Glutamatergic neuron (in vitro differentiated cells): Measurements from ENCODE around the gene SDHB. TPM values are rescaled to one million over a fixed set of nuclear protein-coding genes. Genes with fewer than 3 reads are reported as not detected.

Experiments used
- DNase-seq: peaks from one replicate; pipeline ENCODE4 v3.0.0; 2022
- H3K27ac Mint-ChIP-seq: one replicate; pipeline ENCODE4 v1.8.0; 2020; ENCODE audit warnings: mild to moderate bottlenecking, mixed read lengths, inconsistent platforms; ENCODE audit not compliant: unreplicated experiment
- H3K27me3 Mint-ChIP-seq: one replicate; pipeline ENCODE4 v1.8.0; 2020; ENCODE audit warnings: mild to moderate bottlenecking, moderate library complexity, mixed read lengths, inconsistent platforms; ENCODE audit not compliant: unreplicated experiment
- H3K36me3 Mint-ChIP-seq: one replicate; pipeline ENCODE4 v1.8.0; 2020; ENCODE audit warnings: mild to moderate bottlenecking, mixed read lengths, inconsistent platforms; ENCODE audit not compliant: unreplicated experiment
- H3K4me1 Mint-ChIP-seq: one replicate; pipeline ENCODE4 v1.8.0; 2020; ENCODE audit warnings: mild to moderate bottlenecking, low read depth, mixed read lengths, inconsistent platforms; ENCODE audit not compliant: unreplicated experiment
- H3K4me3 Mint-ChIP-seq: one replicate; pipeline ENCODE4 v1.8.0; 2020; ENCODE audit warnings: mild to moderate bottlenecking, mixed read lengths, inconsistent platforms; ENCODE audit not compliant: unreplicated experiment
- H3K9me3 Mint-ChIP-seq: one replicate; pipeline ENCODE4 v1.8.0; 2020; ENCODE audit warnings: mild to moderate bottlenecking, moderate library complexity, mixed read lengths, inconsistent platforms; ENCODE audit not compliant: unreplicated experiment
- total RNA-seq: library from RNA; stranded (reverse); fragmentation: NEBNext Ultra II Directional; extraction: Animal tissue kit (Norgen Biotek cat#: 25700); gene quantifications from one replicate; pipeline ENCODE4 v1.2.1, GENCODE V29; 2021; ENCODE audit not compliant: unreplicated experiment
- TF ChIP-seq, protein P1 (sequence below): fragments of 200-600 bp; sonication (generic); IDR thresholded peaks from one replicate; pipeline ENCODE4 v1.5.0; 2021; ENCODE audit not compliant: partially characterized antibody, unreplicated experiment

The SDHB gene
- total RNA-seq, 1 donor from 2014 or later: 58.9 TPM

DNA sequence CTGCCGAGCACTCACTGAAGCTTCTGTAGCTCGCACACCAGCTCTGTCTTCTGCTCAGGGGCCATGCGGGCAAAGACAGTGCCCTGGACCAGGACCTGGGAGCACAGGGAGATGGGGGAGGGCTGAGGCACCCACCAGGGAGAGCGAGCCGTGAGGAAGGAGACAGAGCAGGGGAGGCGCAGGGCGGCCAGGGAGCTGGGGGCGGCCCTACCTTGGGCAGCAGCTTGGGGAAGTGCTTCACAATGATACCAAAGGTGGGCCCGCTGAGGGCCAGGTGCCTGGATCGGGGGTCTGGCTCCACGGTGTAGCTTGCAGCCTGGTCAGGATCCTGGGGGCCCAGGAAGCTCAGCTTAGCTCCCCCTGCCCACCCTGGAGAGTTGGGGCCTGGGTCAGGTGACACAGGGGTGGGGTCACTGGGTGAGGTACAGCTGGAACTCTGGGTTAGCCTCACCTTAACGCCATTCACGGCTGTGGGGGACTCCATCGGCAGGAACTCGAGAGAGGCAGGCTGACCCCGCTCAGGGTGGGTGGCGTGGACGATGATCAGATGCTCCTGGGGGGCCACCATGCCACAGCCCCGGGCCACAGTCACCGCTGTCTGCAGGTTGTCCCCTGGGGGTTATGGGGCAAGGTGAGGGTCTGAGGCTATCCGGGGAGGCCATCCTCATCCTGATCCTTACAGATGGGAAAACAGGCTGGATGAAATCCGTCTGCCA is 64.0 kb downstream of the SDHB start:
- H3K9me3 Mint-ChIP-seq: peaks cover 2% of the 10 kb centered on the region
- DNase-seq: no peak
- H3K4me3 Mint-ChIP-seq: no peak overlapping the region
- no peaks in the 10 kb centered on the region for H3K36me3 Mint-ChIP-seq
- peaks cover 2% of the 10 kb centered on the region for H3K27me3 Mint-ChIP-seq
- H3K27ac Mint-ChIP-seq: no peak overlapping the region
- TF ChIP-seq, protein P1, sequence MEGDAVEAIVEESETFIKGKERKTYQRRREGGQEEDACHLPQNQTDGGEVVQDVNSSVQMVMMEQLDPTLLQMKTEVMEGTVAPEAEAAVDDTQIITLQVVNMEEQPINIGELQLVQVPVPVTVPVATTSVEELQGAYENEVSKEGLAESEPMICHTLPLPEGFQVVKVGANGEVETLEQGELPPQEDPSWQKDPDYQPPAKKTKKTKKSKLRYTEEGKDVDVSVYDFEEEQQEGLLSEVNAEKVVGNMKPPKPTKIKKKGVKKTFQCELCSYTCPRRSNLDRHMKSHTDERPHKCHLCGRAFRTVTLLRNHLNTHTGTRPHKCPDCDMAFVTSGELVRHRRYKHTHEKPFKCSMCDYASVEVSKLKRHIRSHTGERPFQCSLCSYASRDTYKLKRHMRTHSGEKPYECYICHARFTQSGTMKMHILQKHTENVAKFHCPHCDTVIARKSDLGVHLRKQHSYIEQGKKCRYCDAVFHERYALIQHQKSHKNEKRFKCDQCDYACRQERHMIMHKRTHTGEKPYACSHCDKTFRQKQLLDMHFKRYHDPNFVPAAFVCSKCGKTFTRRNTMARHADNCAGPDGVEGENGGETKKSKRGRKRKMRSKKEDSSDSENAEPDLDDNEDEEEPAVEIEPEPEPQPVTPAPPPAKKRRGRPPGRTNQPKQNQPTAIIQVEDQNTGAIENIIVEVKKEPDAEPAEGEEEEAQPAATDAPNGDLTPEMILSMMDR: no peak
- H3K4me1 Mint-ChIP-seq: no peaks in the 10 kb centered on the region

DNA sequence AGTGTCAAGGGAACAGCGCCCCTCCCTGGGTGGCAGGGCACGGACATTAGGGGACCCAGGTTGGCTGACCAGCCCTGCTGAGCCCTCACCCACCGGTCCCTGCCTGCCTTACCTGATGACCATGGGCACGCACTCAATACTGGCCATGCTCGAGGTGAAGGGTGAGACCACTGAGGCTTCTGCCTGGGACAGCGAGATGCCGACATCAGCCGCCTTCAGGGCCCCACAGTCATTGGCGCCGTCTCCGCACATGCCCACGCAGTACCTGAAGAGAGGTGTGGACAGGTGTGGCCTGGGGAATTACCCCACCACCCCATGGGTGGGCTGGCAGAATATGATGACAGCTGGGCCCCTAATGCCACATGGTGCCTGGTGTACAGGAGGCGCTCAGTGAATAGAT is 65.6 kb downstream of the SDHB start:
- Mint-ChIP-seq H3K36me3 (no peaks in the 10 kb centered on the region), H3K4me3 (no peak overlapping the region)
- no peak for DNase-seq

DNA sequence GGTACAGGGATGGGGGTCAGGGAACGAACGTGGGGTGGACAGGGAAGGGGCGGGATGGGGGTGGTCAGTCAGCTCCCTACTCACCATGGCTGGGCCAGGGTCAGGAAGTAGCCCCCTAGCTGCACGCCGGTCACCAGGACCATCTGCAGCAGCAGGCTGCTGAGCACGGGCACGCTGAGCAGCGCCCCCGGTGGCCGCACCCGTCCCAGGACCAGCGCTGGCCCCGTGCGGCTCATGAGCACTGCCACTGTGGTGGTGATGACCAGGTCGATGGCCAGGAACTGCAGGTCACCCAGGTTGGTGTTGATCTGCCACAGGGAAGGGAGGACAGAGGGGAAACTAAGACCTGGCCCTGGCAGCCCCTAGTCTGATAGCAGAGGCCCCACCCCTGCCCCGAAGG is 66.9 kb downstream of the SDHB start:
- peaks cover 2% of the 10 kb centered on the region for H3K27me3 Mint-ChIP-seq
- peak; percentile 77 for DNase-seq

More for the DNA sequence above, 65.6 kb downstream of the SDHB start:
- H3K9me3 Mint-ChIP-seq: peaks cover 2% of the 10 kb centered on the region
- TF ChIP-seq, protein P1: no peak
- no peak overlapping the region for H3K27ac Mint-ChIP-seq
- H3K4me1 Mint-ChIP-seq: no peaks in the 10 kb centered on the region
- H3K27me3 Mint-ChIP-seq: peaks cover 2% of the 10 kb centered on the region

DNA sequence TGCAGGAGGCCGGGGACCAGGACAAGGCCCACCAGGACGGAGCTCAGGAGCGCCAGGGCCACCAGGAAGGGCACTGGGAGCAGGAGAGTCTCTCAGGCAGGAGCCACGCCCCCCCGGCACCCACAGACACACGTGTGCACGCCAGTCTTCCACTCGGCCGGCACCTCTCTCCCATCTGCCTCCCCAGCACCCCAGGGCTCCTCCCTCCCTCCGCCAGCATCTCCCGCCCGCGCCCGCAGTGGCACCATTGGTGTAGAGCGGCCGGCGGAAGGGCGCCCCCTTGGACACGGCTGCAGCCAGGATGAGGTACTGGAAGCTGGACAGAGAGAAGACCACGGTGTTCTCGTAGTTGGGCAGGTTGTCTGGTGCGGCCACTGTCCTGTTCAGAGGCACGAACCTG is 67.3 kb downstream of the SDHB start:
- Mint-ChIP-seq H3K27me3 (peaks cover 2% of the 10 kb centered on the region), H3K9me3 (peaks cover 2% of the 10 kb centered on the region), H3K27ac (no peak overlapping the region), H3K4me3 (no peak overlapping the region), H3K36me3 (no peaks in the 10 kb centered on the region), H3K4me1 (no peaks in the 10 kb centered on the region)
- TF ChIP-seq, protein P1: no peak
- no peak for DNase-seq

More for the DNA sequence above, 66.9 kb downstream of the SDHB start:
- TF ChIP-seq, protein P1: peak; percentile 71
- Mint-ChIP-seq H3K27ac (no peak overlapping the region), H3K36me3 (no peaks in the 10 kb centered on the region), H3K4me3 (no peak overlapping the region), H3K9me3 (peaks cover 2% of the 10 kb centered on the region), H3K4me1 (no peaks in the 10 kb centered on the region)

DNA sequence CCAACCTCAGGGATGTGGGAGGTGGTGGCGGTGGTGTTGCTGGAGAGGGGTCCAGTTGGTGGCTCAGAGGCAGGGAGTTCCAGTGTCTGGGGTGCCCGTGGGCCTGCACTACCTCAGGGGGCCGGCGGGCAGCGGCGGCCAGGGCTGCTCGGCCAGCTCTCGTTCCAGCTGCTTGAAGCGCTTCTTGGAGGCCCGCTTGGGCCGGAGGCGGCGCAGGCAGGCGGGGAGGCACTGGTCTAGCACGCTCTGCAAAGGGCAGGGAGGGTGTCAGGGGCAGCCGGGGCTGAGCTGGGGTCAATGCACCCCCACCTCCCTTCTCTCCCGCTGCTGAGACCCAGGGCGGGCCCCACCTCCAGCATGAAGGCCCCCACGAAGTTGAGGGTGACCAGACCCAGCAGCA is 67.7 kb downstream of the SDHB start:
- Mint-ChIP-seq H3K36me3 (no peaks in the 10 kb centered on the region), H3K9me3 (peaks cover 2% of the 10 kb centered on the region), H3K27ac (peak overlapping the region; percentile 22), H3K4me3 (no peak overlapping the region), H3K27me3 (peaks cover 5% of the 10 kb centered on the region), H3K4me1 (no peaks in the 10 kb centered on the region)
- TF ChIP-seq, protein P1: no peak
- DNase-seq: no peak
